ENCODE results near the gene KIZ. TPM values are rescaled to one million over a fixed set of nuclear protein-coding genes. Genes with fewer than 3 reads are reported as not detected.
A peak's percentile ranks its signal among the peaks of the same experiment; 100 is the strongest.

Gene KIZ
- total RNA-seq, 1 donor from 2014 or later: 60.0 TPM

GRCh38 chr20:21181028-21181427 is 55.1 kb downstream of the KIZ start:
- peaks cover 18% of the 10 kb centered on the region for H3K4me1 ChIP-seq
- H3K4me2 ChIP-seq: peak overlapping the region; percentile 32
- no peak overlapping the region for H3K9ac ChIP-seq
- H3K27me3 Mint-ChIP-seq (ENCODE audit: insufficient read depth, low read depth): no peaks in the 10 kb centered on the region
- H3K9me3 Mint-ChIP-seq: peaks cover 30% of the 10 kb centered on the region
- H3K27ac ChIP-seq: no peak overlapping the region
- H2AFZ ChIP-seq (replicated peaks): no peak overlapping the region
- no peak overlapping the region for H3K4me3 ChIP-seq
- no peak overlapping the region for H3K4me3 Mint-ChIP-seq
- DNase-seq (ENCODE audit: low spot score): no peak
- H3K36me3 ChIP-seq: peaks cover 13% of the 10 kb centered on the region
- no peaks in the 10 kb centered on the region for H3F3A ChIP-seq (ENCODE audit: low read depth)
- peaks cover 10% of the 10 kb centered on the region for H3K36me3 Mint-ChIP-seq
- no peaks in the 10 kb centered on the region for H3K27me3 ChIP-seq
- H3K27ac Mint-ChIP-seq: no peak overlapping the region
- peaks cover 13% of the 10 kb centered on the region for H3K9me3 ChIP-seq (ENCODE audit: low read depth)
- H3K79me2 ChIP-seq (ENCODE audit: low read depth): peaks cover 4% of the 10 kb centered on the region
- no peaks in the 10 kb centered on the region for H4K20me1 ChIP-seq (ENCODE audit: low read depth)
- H3K4me1 Mint-ChIP-seq: no peaks in the 10 kb centered on the region
- TF ChIP-seq CTCF (IDR thresholded peaks at IDR 0.05) (no peak), EZH2phosphoT487 (IDR thresholded peaks at IDR 0.05) (no peak)

- no peak overlapping the region for H3K9ac ChIP-seq
- H3K27ac ChIP-seq: no peak overlapping the region
- no peaks in the 10 kb centered on the region for H3K4me1 Mint-ChIP-seq
- H3K27ac Mint-ChIP-seq: no peak overlapping the region
- H3K4me2 ChIP-seq: no peak overlapping the region
- peaks cover 2% of the 10 kb centered on the region for H3K36me3 Mint-ChIP-seq
- peaks cover 15% of the 10 kb centered on the region for H3K9me3 Mint-ChIP-seq
- peaks cover 3% of the 10 kb centered on the region for H3K9me3 ChIP-seq (ENCODE audit: low read depth)
- no peak overlapping the region for H3K4me3 Mint-ChIP-seq
- peaks cover 8% of the 10 kb centered on the region for H3K36me3 ChIP-seq
- no peak overlapping the region for H3K4me3 ChIP-seq
- H4K20me1 ChIP-seq (ENCODE audit: low read depth): no peaks in the 10 kb centered on the region
- peaks cover under 1% of the 10 kb centered on the region for H3F3A ChIP-seq (ENCODE audit: low read depth)
- no peak for TF ChIP-seq CTCF (IDR thresholded peaks at IDR 0.05)
- TF ChIP-seq EZH2phosphoT487 (IDR thresholded peaks at IDR 0.05): no peak
- no peak for TF ChIP-seq EZH2 (IDR thresholded peaks at IDR 0.05)
- no peaks in the 10 kb centered on the region for H3K27me3 ChIP-seq
- H3K27me3 Mint-ChIP-seq (ENCODE audit: insufficient read depth, low read depth): no peaks in the 10 kb centered on the region
- peaks cover 4% of the 10 kb centered on the region for H3K79me2 ChIP-seq (ENCODE audit: low read depth)
- no peak overlapping the region for H2AFZ ChIP-seq (replicated peaks)
- DNase-seq (ENCODE audit: low spot score): no peak
- H3K4me1 ChIP-seq: peaks cover 36% of the 10 kb centered on the region
Measured at GRCh38 chr20:21182832-21183563, 57.1 kb downstream of the KIZ start.

GRCh38 chr20:21183722-21184121 is 57.8 kb downstream of the KIZ start:
- H3K4me2 ChIP-seq: no peak overlapping the region

More at GRCh38 chr20:21183722-21184121, 57.8 kb downstream of the KIZ start:
- Histone ChIP-seq H3F3A (ENCODE audit: low read depth) (peaks cover 8% of the 10 kb centered on the region), H3K36me3 (peaks cover 6% of the 10 kb centered on the region), H3K27me3 (no peaks in the 10 kb centered on the region), H2AFZ (replicated peaks) (no peak overlapping the region), H4K20me1 (ENCODE audit: low read depth) (no peaks in the 10 kb centered on the region), H3K4me3 (no peak overlapping the region), H3K4me1 (peaks cover 39% of the 10 kb centered on the region), H3K79me2 (ENCODE audit: low read depth) (peaks cover 3% of the 10 kb centered on the region), H3K9me3 (ENCODE audit: low read depth) (no peaks in the 10 kb centered on the region), H3K9ac (no peak overlapping the region), H3K27ac (no peak overlapping the region)
- DNase-seq (ENCODE audit: low spot score): no peak
- Mint-ChIP-seq H3K4me3 (no peak overlapping the region), H3K36me3 (peaks cover 2% of the 10 kb centered on the region), H3K27ac (no peak overlapping the region), H3K4me1 (no peaks in the 10 kb centered on the region), H3K9me3 (peaks cover 10% of the 10 kb centered on the region), H3K27me3 (ENCODE audit: insufficient read depth, low read depth) (no peaks in the 10 kb centered on the region)
- no peak for TF ChIP-seq CTCF (IDR thresholded peaks at IDR 0.05)
- TF ChIP-seq EZH2 (IDR thresholded peaks at IDR 0.05): no peak
- no peak for TF ChIP-seq EZH2phosphoT487 (IDR thresholded peaks at IDR 0.05)
